Esophagus squamous epithelium (tissue), 5 donors: ENCODE measurements around the gene EPS8. TPM values are rescaled to one million over a fixed set of nuclear protein-coding genes. Genes with fewer than 3 reads are reported as not detected.

Experiments
- DNase-seq: peaks from one replicate; lab custom pipeline; 2025; lab: John Stamatoyannopoulos, UW
- H3K27ac ChIP-seq, 4 donors: fragments of 200-600 bp; sonication (generic); one replicate each; pipeline ENCODE4 v1.5.1; 2016 to 2019; ENCODE audit warnings: mild to moderate bottlenecking in 1 of 4
- H3K27me3 ChIP-seq, 4 donors: fragments of 200-600 bp; sonication (generic); 1 replicate in 3 of 4; 2 replicates in 1 of 4; pipeline versions ENCODE4 v1.5.1 to v1.6.0; 2017 to 2021; ENCODE audit warnings: antibody characterized with exemption in 1 of 4
- H3K36me3 ChIP-seq, 3 donors: fragments of 200-600 bp; sonication (generic); one replicate each; pipeline ENCODE4 v1.5.1; 2016 to 2019
- H3K4me1 ChIP-seq, 3 donors: fragments of 200-600 bp; sonication (generic); one replicate each; pipeline ENCODE4 v1.5.1; 2017 to 2019
- H3K4me3 ChIP-seq, 4 donors: fragments of 200-600 bp; sonication (generic); 1 replicate in 3 of 4; 2 replicates in 1 of 4; pipeline ENCODE4 v1.5.1; 2016 to 2019; ENCODE audit warnings: mild to moderate bottlenecking in 2 of 4, moderate library complexity in 1 of 4
- H3K9me3 ChIP-seq, 3 donors: fragments of 200-600 bp; sonication (generic); one replicate each; pipeline ENCODE4 v1.5.1; 2016 to 2019
- CTCF ChIP-seq, 6 experiments: fragments of 450-650 bp in 4 of 6; fragments of 200-600 bp in 2 of 6; sonication (generic) in 2 of 6; IDR thresholded peaks; one replicate each; pipeline ENCODE4 v1.5.1; 2016 to 2019; ENCODE audit warnings: antibody characterized with exemption in 6 of 6, mild to moderate bottlenecking in 4 of 6, moderate library complexity in 4 of 6
- POLR2A ChIP-seq, 4 donors: fragments of 450-650 bp; IDR thresholded peaks; one replicate each; pipeline ENCODE4 v1.6.1; 2017; ENCODE audit warnings: antibody characterized with exemption in 4 of 4, mild to moderate bottlenecking in 4 of 4, moderate library complexity in 3 of 4
- WGBS, 2 donors: methylation state at CpG; one replicate each; pipeline ENCODE4 v1.1.5; 2018; 5-methylcytosine and 5-hydroxymethylcytosine counted together
- intact Hi-C: fragments of 100-400 bp; cut with DNase I; formaldehyde crosslinking; loops from one replicate; pipeline ENCODE4 v1.15.0; 2022
- total RNA-seq, 4 donors: library from RNA; depleted of rRNA; stranded (reverse); fragments of >200 nt; gene quantifications; one replicate each; pipeline ENCODE4 v1.1.0, GENCODE V29; 2016
- donor health status: DM: yes; HTN: yes; CAD: no.

The EPS8 gene
- total RNA-seq, 4 donors from 2014 or later = 14.2 to 56.6 (median 17.7) TPM

- TF ChIP-seq CTCF (IDR thresholded peaks at IDR 0.05) = no peak
- TF ChIP-seq POLR2A (IDR thresholded peaks at IDR 0.05) = no peak
- 58 to 66% methylated on average over 3 of the region's 3 CpGs for WGBS, 2 donors
- Histone ChIP-seq H3K27ac (no peak overlapping the region), H3K4me1 (peaks cover 0 to 4% (median 0%) of the 10 kb centered on the region in 3 donors), H3K27me3 (no peaks in the 10 kb centered on the region), H3K9me3 (no peaks in the 10 kb centered on the region), H3K4me3 (no peak overlapping the region), H3K36me3 (no peaks in the 10 kb centered on the region)
- no peak for DNase-seq
- intact Hi-C loops = no loop called here
These were observed 41.4 kb upstream of the EPS8 start for GRCh38 chr12:15830538-15830937.

- no peak for DNase-seq
- Histone ChIP-seq H3K27ac (no peak overlapping the region), H3K4me3 (no peak overlapping the region), H3K4me1 (peaks cover 0 to 4% (median 0%) of the 10 kb centered on the region in 3 donors), H3K9me3 (no peaks in the 10 kb centered on the region), H3K36me3 (no peaks in the 10 kb centered on the region), H3K27me3 (no peaks in the 10 kb centered on the region)
- WGBS, 2 donors = 58 to 62% methylated on average over 3 of the region's 3 CpGs
- intact Hi-C loops = no loop called here
- no peak for TF ChIP-seq CTCF (IDR thresholded peaks at IDR 0.05)
- no peak for TF ChIP-seq POLR2A (IDR thresholded peaks at IDR 0.05)
These were observed 40.8 kb upstream of the EPS8 start for GRCh38 chr12:15829949-15830348.

- Histone ChIP-seq H3K36me3 (no peaks in the 10 kb centered on the region), H3K27me3 (no peaks in the 10 kb centered on the region), H3K4me3 (no peak overlapping the region), H3K9me3 (no peaks in the 10 kb centered on the region), H3K27ac (no peak overlapping the region), H3K4me1 (no peaks in the 10 kb centered on the region)
- intact Hi-C loops = no loop called here
- DNase-seq = no peak
- TF ChIP-seq POLR2A (IDR thresholded peaks at IDR 0.05) (no peak), CTCF (IDR thresholded peaks at IDR 0.05) (no peak)
- WGBS, 2 donors = 74 to 91% methylated on average over 3 of the region's 3 CpGs
These were observed 40.1 kb upstream of the EPS8 start for GRCh38 chr12:15829255-15829654.

GRCh38 chr12:15827136-15827535 lies 37.9 kb upstream of the EPS8 start:
- Histone ChIP-seq H3K4me3 (no peak overlapping the region), H3K27me3 (no peaks in the 10 kb centered on the region), H3K4me1 (no peaks in the 10 kb centered on the region), H3K36me3 (no peaks in the 10 kb centered on the region), H3K9me3 (no peaks in the 10 kb centered on the region), H3K27ac (no peak overlapping the region)
- TF ChIP-seq CTCF (IDR thresholded peaks at IDR 0.05) (no peak), POLR2A (IDR thresholded peaks at IDR 0.05) (no peak)
- WGBS, 2 donors = 30 to 36% methylated on average over 1 of the region's 1 CpG
- intact Hi-C loops = no loop called here
- no peak for DNase-seq

- no peak overlapping the region for H3K27ac ChIP-seq
- no peak overlapping the region for H3K4me3 ChIP-seq
- 86 to 87% methylated on average over 3 of the region's 3 CpGs for WGBS, 2 donors
- no peaks in the 10 kb centered on the region for H3K4me1 ChIP-seq
- DNase-seq = no peak
- TF ChIP-seq CTCF (IDR thresholded peaks at IDR 0.05) = no peak
- no peaks in the 10 kb centered on the region for H3K27me3 ChIP-seq
- no peaks in the 10 kb centered on the region for H3K36me3 ChIP-seq
- intact Hi-C loops = no loop called here
- no peaks in the 10 kb centered on the region for H3K9me3 ChIP-seq
These were observed 35.3 kb upstream of the EPS8 start for GRCh38 chr12:15824516-15824915.
